Stimulated activated effector memory CD8-positive, alpha-beta T cell treated with anti-CD3 and anti-CD28 coated beads, Interleukin-12 subunit alpha, Interleukin-12 subunit beta, amount 100 ng/mL, for 72 hours (primary cell): ENCODE data around the gene PARD3B.

Source experiments
- ATAC-seq: fragments of 150-1000 bp; cut with Tn5 transposase; 2 replicates; pipeline ENCODE4 v1.10.0; 2021
- DNase-seq, 2 donors: peaks; one replicate each; pipeline ENCODE4 v3.0.0; 2021 to 2022; ENCODE audit warnings: low spot score in 2 of 2
- H3K27ac Mint-ChIP-seq: one replicate; pipeline ENCODE4 v1.8.0; 2022; ENCODE audit warnings: mild to moderate bottlenecking, mixed read lengths
- H3K36me3 Mint-ChIP-seq: one replicate; pipeline ENCODE4 v1.8.0; 2022; ENCODE audit warnings: mild to moderate bottlenecking, mixed read lengths
- H3K4me1 Mint-ChIP-seq: one replicate; pipeline ENCODE4 v1.8.0; 2022; ENCODE audit warnings: mixed read lengths
- H3K4me3 Mint-ChIP-seq: one replicate; pipeline ENCODE4 v1.8.0; 2022; ENCODE audit warnings: mild to moderate bottlenecking, mixed read lengths
- H3K9me3 Mint-ChIP-seq: one replicate; pipeline ENCODE4 v1.8.0; 2022; ENCODE audit warnings: mixed read lengths

The PARD3B gene

DNA sequence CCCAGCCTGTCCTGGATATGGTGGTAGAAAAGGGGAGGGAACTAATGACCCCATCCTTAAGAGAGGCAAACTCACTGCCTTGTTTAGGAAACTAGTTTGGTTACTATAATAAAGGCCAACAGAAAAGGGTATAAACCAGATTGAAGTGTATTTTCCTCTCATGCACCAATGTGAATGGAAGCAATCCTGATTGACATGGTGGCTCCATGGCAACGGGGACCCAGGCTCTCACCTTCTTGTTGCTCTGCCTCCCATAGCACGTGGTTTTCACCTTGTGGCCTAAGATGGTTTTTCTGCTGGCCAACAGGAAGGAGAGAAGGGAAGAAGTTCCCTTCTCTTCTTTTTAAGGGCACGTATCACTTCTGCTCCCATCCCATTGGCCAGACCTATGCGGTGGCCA, 1069.7 kb downstream of the PARD3B start:
- Mint-ChIP-seq H3K27ac (no peak overlapping the region), H3K36me3 (no peaks in the 10 kb centered on the region), H3K4me1 (no peaks in the 10 kb centered on the region), H3K4me3 (no peak overlapping the region), H3K9me3 (no peaks in the 10 kb centered on the region)
- ATAC-seq (no peak), DNase-seq (no peak)

DNA sequence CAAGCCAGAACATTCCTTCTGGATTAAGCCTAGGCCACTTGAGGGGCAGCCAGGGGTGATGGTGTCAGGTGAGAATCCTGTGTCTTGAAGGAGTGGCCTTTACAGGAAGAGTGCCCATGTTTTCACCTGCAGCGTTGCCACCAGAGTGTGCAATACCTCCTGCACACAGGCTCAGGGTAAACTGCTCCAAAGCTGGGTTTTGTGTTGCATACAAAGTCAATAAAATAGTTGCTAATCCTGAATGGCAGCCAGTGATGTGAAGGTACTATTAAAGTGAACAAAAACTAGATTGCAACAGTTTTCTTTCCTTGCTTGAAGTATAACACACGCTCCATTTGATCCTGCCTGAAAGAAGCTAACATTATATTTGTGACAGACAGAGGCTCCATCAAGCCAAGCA, 1072.6 kb downstream of the PARD3B start:
- Mint-ChIP-seq H3K36me3 (no peaks in the 10 kb centered on the region), H3K9me3 (no peaks in the 10 kb centered on the region), H3K4me3 (no peak overlapping the region), H3K27ac (no peak overlapping the region), H3K4me1 (no peaks in the 10 kb centered on the region)
- no peak for ATAC-seq
- DNase-seq: no peak

DNA sequence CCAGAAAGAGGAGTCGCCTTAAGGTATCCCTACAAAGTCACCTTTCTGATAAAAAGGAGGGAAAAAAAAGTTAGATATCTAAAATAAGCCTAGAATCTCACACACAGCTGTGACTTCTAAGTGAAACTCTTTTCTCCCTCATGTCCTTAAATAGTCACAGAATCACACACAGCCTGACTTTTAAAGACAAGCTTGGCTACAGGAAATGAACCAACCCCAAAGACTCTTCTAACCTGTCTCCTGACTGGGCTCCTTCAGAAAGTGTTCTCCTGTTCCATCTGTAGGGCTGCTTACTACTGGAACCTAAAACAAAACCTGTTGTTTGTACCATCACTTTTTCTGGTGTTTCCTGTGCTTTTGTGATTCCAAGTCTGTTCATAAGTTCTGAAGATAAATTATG, 1074.3 kb downstream of the PARD3B start:
- no peak overlapping the region for H3K4me3 Mint-ChIP-seq
- no peaks in the 10 kb centered on the region for H3K36me3 Mint-ChIP-seq
- no peaks in the 10 kb centered on the region for H3K4me1 Mint-ChIP-seq
- ATAC-seq: no peak
- no peaks in the 10 kb centered on the region for H3K9me3 Mint-ChIP-seq
- DNase-seq: no peak
- H3K27ac Mint-ChIP-seq: no peak overlapping the region

DNA sequence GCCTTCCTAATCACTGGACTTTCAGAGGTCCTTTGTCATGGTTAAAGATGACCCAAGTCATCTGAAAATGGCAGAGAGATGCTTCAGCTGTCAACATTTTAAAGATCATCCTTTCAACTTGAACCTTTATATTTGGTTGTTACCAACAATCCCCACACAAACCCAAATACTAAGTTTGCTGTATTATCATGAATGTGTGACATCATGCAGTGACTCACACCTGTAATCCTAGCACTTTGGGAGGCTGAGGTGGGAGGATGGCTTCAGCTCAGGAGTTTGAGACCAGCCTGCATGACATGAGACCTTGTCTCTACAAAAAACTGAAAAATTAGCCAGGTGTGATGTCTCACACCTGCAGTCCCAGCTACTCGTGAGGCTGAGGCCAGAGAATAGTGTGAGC, 1081.8 kb downstream of the PARD3B start:
- no peaks in the 10 kb centered on the region for H3K9me3 Mint-ChIP-seq
- DNase-seq: no peak
- no peak overlapping the region for H3K27ac Mint-ChIP-seq
- no peaks in the 10 kb centered on the region for H3K36me3 Mint-ChIP-seq
- no peaks in the 10 kb centered on the region for H3K4me1 Mint-ChIP-seq
- ATAC-seq: no peak
- no peak overlapping the region for H3K4me3 Mint-ChIP-seq

DNA sequence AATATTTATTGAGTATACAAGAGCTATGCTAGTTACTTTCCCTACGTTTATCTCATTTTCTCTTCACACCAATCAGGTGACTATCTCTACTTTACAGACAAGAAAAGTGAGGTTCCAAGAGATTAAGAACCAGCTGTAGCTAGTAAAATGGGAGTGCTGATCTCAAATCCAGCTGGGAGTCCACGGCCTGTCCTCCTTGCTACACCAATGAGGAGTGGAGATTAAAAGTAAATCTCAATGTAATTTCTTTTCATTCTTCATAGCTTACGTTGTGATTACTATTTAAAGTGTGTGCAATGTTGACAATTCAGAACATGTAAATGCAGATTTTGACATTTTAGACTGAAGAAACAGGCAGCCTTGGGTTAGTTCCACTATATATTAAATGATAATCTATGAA, 1083.1 kb downstream of the PARD3B start:
- Mint-ChIP-seq H3K36me3 (no peaks in the 10 kb centered on the region), H3K4me3 (no peak overlapping the region), H3K9me3 (no peaks in the 10 kb centered on the region), H3K4me1 (no peaks in the 10 kb centered on the region), H3K27ac (no peak overlapping the region)
- ATAC-seq: no peak
- no peak for DNase-seq

DNA sequence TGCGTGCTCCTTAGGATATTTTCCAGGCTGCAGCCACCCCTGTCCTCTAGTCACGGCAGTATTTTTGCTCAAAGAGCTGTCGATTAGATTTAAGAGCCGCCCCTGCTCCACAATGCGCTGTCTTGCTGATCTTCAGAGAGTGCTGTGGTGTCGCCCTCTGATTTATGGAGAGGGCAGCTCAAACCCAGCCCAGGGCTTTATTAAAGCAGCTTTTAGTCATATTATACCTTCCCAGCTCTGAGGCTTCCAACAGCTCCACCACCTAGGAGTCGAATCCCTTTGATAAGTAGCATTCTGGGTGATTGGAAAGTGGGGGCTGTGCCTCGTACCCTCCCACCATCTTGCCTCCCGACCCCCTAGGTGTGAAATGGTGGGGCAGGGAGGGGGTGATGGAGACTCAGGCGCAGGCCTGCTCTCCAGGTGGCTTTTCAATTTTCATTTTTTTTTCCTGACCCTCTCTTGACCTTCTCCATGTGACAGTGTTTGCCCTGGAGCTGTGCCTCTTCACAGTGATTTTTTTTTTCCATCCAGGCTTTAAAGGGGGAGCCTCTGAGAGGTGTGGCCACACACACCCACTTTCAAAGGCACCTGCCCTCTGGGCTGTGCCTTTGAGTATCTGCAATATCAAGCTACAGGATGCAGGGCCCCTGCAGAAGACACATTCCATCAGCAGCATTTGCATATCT, 1084.0 kb downstream of the PARD3B start:
- Mint-ChIP-seq H3K4me3 (no peak overlapping the region), H3K27ac (no peak overlapping the region), H3K4me1 (no peaks in the 10 kb centered on the region), H3K9me3 (no peaks in the 10 kb centered on the region), H3K36me3 (no peaks in the 10 kb centered on the region)
- ATAC-seq: no peak
- no peak for DNase-seq

DNA sequence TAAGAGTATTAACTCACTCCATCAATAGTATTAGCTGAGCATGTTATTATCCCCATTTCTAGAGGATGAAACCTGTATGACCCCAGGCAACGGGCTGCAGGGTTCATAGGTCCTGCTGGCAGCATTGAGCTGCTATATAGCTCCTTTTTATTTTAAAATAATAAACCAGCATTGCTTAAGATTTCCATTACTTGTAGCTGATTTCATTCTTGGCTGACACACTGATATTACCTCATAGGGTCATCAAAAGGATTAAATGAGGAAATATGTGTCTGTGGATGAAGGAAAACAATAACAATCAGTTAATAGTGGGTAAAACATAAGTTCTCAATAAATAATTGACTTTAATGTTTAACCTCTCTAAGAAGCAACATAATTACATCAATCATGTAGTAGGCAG, 1088.7 kb downstream of the PARD3B start:
- DNase-seq (no peak), ATAC-seq (no peak)
- H3K4me3 Mint-ChIP-seq: no peak overlapping the region
- no peaks in the 10 kb centered on the region for H3K4me1 Mint-ChIP-seq
- H3K27ac Mint-ChIP-seq: no peak overlapping the region
- no peaks in the 10 kb centered on the region for H3K9me3 Mint-ChIP-seq
- no peaks in the 10 kb centered on the region for H3K36me3 Mint-ChIP-seq

DNA sequence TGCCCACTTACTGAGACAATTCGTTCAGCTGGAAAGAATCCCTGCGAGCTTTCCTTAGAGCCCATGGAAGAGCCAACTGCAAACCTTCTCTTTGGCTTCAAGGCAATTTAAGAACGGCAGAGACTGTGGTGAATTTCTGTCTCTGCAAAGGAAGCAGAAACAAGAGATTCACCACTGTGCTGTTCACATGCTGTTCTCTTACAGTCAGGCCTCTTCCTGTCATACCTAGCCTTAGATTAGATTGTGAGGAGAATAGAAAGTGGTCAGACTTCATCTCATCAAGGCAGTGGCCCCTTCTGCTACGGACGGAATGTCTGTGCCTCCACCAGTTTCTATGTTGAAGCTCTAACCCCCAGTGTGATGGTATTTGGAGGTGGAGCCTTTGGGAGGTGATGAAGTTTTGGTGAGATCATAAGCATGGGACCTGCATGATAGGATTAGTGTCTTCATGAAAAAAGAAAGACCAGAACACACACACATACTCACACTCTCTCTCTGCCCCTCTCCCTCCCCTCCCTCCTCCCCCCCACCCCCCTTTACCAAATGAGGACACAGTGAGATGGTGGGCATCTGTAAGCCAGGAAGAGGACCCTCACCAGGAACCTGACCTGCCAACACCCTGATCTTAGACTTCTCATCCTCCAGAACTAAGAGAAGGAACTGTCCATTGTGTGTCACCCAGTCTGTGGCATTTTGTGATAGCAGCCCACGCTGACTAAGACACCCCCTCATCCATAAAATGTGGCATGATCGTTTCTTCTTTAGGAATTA, 1091.5 kb downstream of the PARD3B start:
- DNase-seq (no peak), ATAC-seq (peak; percentile 32)
- Mint-ChIP-seq H3K36me3 (no peaks in the 10 kb centered on the region), H3K9me3 (no peaks in the 10 kb centered on the region), H3K4me1 (no peaks in the 10 kb centered on the region), H3K4me3 (no peak overlapping the region), H3K27ac (no peak overlapping the region)

DNA sequence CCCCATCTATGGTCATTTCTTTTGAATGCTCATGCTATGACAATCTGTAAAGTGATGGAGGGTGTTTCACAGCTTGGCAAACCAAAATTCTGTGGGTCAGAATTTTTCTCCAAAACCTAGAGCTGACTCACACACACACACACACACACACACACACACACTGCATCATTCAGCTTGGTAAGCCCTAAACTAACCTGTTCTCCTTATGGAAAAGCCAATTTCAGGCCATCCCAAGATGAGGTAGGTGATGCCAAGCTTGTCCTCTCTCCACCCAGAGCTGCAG, 1092.0 kb downstream of the PARD3B start:
- ATAC-seq (no peak), DNase-seq (no peak)
- no peaks in the 10 kb centered on the region for H3K9me3 Mint-ChIP-seq
- H3K4me1 Mint-ChIP-seq: no peaks in the 10 kb centered on the region
- no peak overlapping the region for H3K27ac Mint-ChIP-seq
- H3K36me3 Mint-ChIP-seq: no peaks in the 10 kb centered on the region
- no peak overlapping the region for H3K4me3 Mint-ChIP-seq

DNA sequence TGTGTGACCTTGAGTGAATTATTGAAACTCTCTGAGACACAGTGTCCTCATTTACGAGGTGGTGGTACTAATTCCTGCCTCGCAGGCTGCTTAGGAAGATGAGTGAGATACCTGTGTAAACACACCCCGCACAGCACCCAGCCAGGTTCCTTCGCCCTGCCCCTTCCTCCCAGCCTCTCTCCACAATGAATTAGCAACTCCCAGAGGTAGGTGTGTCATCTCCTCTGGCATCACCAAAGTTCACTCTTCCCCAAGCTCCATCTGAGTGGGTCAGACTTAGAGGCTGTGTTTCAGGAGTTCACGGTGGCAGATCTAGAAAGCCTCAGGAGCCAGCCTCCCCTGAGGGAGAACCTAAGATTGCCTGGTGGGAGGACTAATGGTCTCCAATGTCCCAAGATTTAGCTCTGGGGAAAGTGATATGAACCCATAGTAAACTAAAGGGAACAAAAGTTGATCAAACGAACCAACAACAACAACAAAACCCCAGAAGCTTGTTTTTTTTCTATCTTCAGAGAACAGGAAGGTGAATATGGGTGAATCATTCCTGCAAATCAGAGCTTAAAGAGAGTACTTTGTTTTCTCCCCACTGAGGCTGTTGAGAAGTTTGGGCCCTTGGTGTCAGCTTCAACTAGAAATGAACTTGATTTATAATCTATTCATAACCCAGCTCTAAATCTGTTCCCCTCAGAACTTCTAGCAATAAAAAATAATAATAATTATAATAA, 1092.7 kb downstream of the PARD3B start:
- no peak overlapping the region for H3K27ac Mint-ChIP-seq
- H3K9me3 Mint-ChIP-seq: no peaks in the 10 kb centered on the region
- ATAC-seq (peak; percentile 38), DNase-seq (no peak)
- no peaks in the 10 kb centered on the region for H3K36me3 Mint-ChIP-seq
- no peak overlapping the region for H3K4me3 Mint-ChIP-seq
- H3K4me1 Mint-ChIP-seq: no peaks in the 10 kb centered on the region

DNA sequence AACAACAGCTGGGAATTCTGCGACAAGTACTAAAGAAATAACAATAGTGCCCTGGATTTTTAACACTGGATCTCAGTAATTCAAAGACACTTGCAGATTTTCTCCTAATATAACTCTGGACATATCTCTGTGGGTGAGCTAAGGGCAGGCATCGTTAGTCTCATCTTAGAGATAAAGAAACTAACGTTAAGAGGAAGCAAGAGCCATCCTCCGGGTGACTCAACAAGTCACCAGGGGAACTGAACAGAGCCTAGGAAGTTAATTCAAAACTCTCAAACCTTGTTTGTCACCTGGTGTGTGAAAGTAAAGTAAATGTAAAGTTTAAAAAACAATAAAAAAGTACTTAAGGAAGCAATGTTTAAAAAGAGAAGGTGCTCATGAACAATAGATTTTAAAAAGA, 1095.4 kb downstream of the PARD3B start:
- no peak overlapping the region for H3K27ac Mint-ChIP-seq
- no peak for ATAC-seq
- no peak for DNase-seq

DNA sequence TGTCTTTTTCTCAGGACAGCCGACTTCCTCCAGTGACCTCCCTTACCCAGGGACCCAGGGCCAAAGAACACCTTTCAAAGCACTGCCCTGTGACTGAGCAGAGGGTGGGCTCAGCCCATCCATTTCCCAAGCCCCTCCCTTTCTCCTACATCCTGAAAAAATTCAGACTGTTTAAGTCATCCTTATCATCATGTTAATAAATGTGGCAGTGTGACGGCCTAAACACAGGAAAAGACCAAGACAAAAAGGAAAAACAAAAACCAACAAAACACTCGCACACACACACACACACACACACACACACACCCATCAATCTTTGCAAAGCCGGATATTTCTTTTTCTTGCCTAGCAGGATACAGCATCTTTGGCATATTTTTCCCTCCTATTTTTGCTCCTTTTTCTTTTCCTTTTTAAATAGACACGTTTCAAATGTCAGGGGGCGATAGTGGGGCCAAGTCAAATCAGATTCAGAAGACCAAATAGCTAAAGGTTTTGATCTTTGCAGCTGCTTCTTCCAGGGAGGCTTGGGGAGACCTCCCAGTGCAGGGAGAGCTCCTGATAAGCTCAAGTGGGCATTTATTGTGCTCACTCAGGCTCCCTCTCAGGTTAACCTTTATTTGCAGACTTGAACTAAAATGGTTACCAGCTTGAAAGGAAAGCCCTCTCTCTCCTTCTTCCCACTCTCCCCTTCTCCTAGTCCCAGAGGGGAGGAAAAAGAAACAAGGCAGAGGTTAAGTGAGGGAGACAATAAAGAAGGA, 1097.5 kb downstream of the PARD3B start:
- ATAC-seq: no peak
- Mint-ChIP-seq H3K27ac (no peak overlapping the region), H3K4me1 (no peaks in the 10 kb centered on the region), H3K9me3 (no peaks in the 10 kb centered on the region), H3K4me3 (no peak overlapping the region), H3K36me3 (no peaks in the 10 kb centered on the region)
- no peak for DNase-seq

More for the DNA sequence above, 1095.4 kb downstream of the PARD3B start:
- Mint-ChIP-seq H3K4me1 (no peaks in the 10 kb centered on the region), H3K36me3 (no peaks in the 10 kb centered on the region), H3K4me3 (no peak overlapping the region), H3K9me3 (no peaks in the 10 kb centered on the region)

DNA sequence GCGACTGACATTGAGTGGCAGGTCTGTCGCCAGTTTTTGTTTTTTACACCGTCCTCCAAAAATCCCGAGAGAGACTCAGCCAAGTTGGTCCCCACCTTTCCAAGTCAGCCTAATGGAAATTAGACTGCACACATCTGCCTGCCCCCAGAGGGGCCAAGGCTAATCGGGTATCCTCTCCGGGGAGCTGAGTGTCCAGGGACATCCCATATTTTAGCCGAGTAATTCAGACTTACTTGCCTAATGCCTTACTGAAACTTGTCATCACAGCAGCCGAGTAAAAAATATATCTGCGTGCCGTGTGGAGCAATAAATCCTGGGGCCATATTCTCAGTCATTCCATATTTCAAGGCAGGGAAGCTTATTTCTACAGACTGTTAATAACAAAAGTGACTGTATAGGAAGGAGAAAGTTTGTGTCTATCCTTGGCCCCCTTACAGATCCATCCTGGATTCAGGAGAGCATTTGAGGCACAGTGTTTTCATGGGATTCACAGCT, 1098.2 kb downstream of the PARD3B start:
- DNase-seq (no peak), ATAC-seq (no peak)
- Mint-ChIP-seq H3K36me3 (no peaks in the 10 kb centered on the region), H3K27ac (no peak overlapping the region), H3K4me3 (no peak overlapping the region), H3K4me1 (no peaks in the 10 kb centered on the region), H3K9me3 (no peaks in the 10 kb centered on the region)

DNA sequence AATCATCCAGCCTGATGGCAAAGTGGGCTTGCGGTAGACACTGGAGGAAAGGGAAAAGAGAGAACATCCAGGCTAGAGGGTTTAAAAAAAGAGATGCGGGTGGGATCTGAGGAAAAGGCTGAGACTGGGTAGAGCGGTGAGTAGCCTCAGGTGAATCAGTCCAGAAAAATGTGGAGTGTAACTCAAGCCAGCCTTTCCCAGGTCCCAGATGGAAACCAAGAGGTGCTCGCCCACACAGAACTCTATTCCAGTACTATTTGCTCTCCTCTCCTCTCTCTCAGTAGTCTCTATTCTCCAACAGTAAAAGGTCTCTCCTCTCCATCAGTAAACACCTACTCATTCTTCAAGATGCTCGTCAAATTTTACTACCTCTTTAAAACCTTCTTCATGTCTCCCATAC, 1098.7 kb downstream of the PARD3B start:
- ATAC-seq (no peak), DNase-seq (no peak)
- no peak overlapping the region for H3K4me3 Mint-ChIP-seq
- H3K4me1 Mint-ChIP-seq: no peaks in the 10 kb centered on the region
- H3K27ac Mint-ChIP-seq: no peak overlapping the region
- H3K36me3 Mint-ChIP-seq: no peaks in the 10 kb centered on the region
- no peaks in the 10 kb centered on the region for H3K9me3 Mint-ChIP-seq

DNA sequence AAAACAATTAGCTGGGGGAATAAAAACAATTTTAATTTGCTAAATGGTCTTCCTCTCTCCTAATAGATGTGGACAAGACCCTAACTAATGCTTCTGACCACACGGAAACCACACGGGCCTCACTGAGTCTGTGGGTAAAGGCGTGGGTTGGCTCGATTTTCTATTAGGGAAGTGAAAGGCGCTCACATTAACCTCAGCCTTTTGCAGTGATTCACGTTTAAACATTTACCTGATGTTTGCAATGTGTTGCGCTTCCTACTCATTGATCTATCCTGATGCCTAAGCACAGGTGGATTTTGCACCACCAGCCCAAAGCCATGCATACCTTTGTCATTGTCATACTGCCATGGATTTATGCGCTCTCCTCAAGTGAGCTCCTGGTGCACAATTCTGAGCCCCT, 1101.4 kb downstream of the PARD3B start:
- DNase-seq (no peak), ATAC-seq (no peak)
- no peaks in the 10 kb centered on the region for H3K9me3 Mint-ChIP-seq
- no peaks in the 10 kb centered on the region for H3K36me3 Mint-ChIP-seq
- no peaks in the 10 kb centered on the region for H3K4me1 Mint-ChIP-seq
- no peak overlapping the region for H3K4me3 Mint-ChIP-seq
- no peak overlapping the region for H3K27ac Mint-ChIP-seq
